ENCODE results near the gene SCN3A.

SCN3A gene

GRCh38 chr2:165192729-165193128 is 11.1 kb downstream of the SCN3A start:
- no peak for DNase-seq

GRCh38 chr2:165191096-165191728 is 12.6 kb downstream of the SCN3A start:
- no peak for DNase-seq

- DNase-seq = no peak
Observed at GRCh38 chr2:165185633-165186032, 18.2 kb downstream of the SCN3A start.

GRCh38 chr2:165182029-165182428 is 21.8 kb downstream of the SCN3A start:
- DNase-seq = no peak

- DNase-seq = no peak
Observed at GRCh38 chr2:165176780-165177179, 27.1 kb downstream of the SCN3A start.

- no peak for DNase-seq
Observed at GRCh38 chr2:165173215-165173614, 30.6 kb downstream of the SCN3A start.

- DNase-seq = no peak
Observed at GRCh38 chr2:165164201-165164600, 39.6 kb downstream of the SCN3A start.

GRCh38 chr2:165163761-165164160 is 40.1 kb downstream of the SCN3A start:
- no peak for DNase-seq

- DNase-seq = peak in 1 of 56 donors; percentile 5
Observed at GRCh38 chr2:165162466-165162865, 41.4 kb downstream of the SCN3A start.

- DNase-seq = no peak
Observed at GRCh38 chr2:165161510-165161909, 42.3 kb downstream of the SCN3A start.

- DNase-seq = no peak
Observed at GRCh38 chr2:165157160-165157559, 46.7 kb downstream of the SCN3A start.

GRCh38 chr2:165155152-165155551 is 48.7 kb downstream of the SCN3A start:
- no peak for DNase-seq

GRCh38 chr2:165149439-165149838 is 54.4 kb downstream of the SCN3A start:
- no peak for DNase-seq

GRCh38 chr2:165147186-165148045 is 56.4 kb downstream of the SCN3A start:
- DNase-seq = no peak

GRCh38 chr2:165144315-165144714 is 59.5 kb downstream of the SCN3A start:
- DNase-seq = no peak

- no peak for DNase-seq
Observed at GRCh38 chr2:165141601-165142354, 62.1 kb downstream of the SCN3A start.

GRCh38 chr2:165126244-165126643 is 77.6 kb downstream of the SCN3A start:
- no peak for DNase-seq

GRCh38 chr2:165122521-165122920 is 81.3 kb downstream of the SCN3A start:
- peak in 1 of 56 donors; percentile 0 for DNase-seq

GRCh38 chr2:165120740-165121467 is 82.9 kb downstream of the SCN3A start:
- no peak for DNase-seq

GRCh38 chr2:165115258-165115657 is 88.6 kb downstream of the SCN3A start:
- DNase-seq = no peak

- DNase-seq = peak in 12 of 56 donors; percentile 1 to 57 (median 19)
Observed at GRCh38 chr2:165114346-165114939, 89.4 kb downstream of the SCN3A start.
